SW 1271 (cell line): ENCODE results near the gene OR10G8.

Source experiments
- DNase-seq, 2 experiments: peaks; one replicate each; lab custom pipeline; 2025; lab: John Stamatoyannopoulos, UW

The OR10G8 gene

GRCh38 chr11:124078591-124078990 is 52.0 kb downstream of the OR10G8 start:
- no peak for DNase-seq

- DNase-seq = no peak
Observed at GRCh38 chr11:124079631-124080326, 53.2 kb downstream of the OR10G8 start.
